Endothelial cell of umbilical vein (primary cell): ENCODE data around the gene TGM1. TPM values are rescaled to one million over a fixed set of nuclear protein-coding genes. Genes with fewer than 3 reads are reported as not detected.

ENCODE experiments used
- BruUV-seq: library from RNA; stranded (reverse); fragments of 400-500 nt; replicated peaks from 2 replicates; lab custom pipeline; 2021; lab: Mats Ljungman, UMichigan
- CTCF ChIA-PET: fragments of 300-600, 350-600 bp; sonication (Branson Sonifier 250); formaldehyde crosslinking; loops from one replicate; lab custom pipeline; 2021; ENCODE audit warnings: antibody characterized with exemption, inconsistent platforms; lab: Charles Lee
- POLR2A ChIA-PET: fragments of 300-600, 350-600 bp; sonication (Branson Sonifier 250); formaldehyde crosslinking; loops from one replicate; lab custom pipeline; 2021; ENCODE audit warnings: antibody characterized with exemption, inconsistent platforms; lab: Charles Lee
- DNase-seq: peaks from one replicate; pipeline ENCODE4 v3.0.0-alpha.2; 2011; ENCODE audit warnings: low read depth, low spot score
- FAIRE-seq: peaks from 2 replicates; lab custom pipeline; 2011; peaks lifted over from hg19 to GRCh38; lab: Jason Lieb, UNC
- H2AFZ ChIP-seq: 2 replicates; pipeline ENCODE4 v1.6.0; 2012; ENCODE audit warnings: low read depth, low read length, control low read depth, inconsistent platforms
- H3K27ac ChIP-seq: 2 replicates; pipeline ENCODE4 v1.5.1; 2011; ENCODE audit warnings: low read depth, mild to moderate bottlenecking, control low read depth, low read length, moderate library complexity; ENCODE audit not compliant: insufficient read depth
- H3K27me3 ChIP-seq, 2 experiments: 2 replicates each; pipeline versions ENCODE4 v1.6.0 to v1.6.1; 2011; ENCODE audit warnings: low read length in 2 of 2, mixed read lengths in 1 of 2; ENCODE audit not compliant: control insufficient read depth in 2 of 2, insufficient read depth in 2 of 2
- H3K36me3 ChIP-seq, 2 experiments: 2 replicates in 1 of 2; 3 replicates in 1 of 2; pipeline ENCODE4 v1.5.1; 2011; ENCODE audit warnings: low read length in 2 of 2, mild to moderate bottlenecking in 1 of 2, moderate library complexity in 1 of 2; ENCODE audit not compliant: control insufficient read depth in 2 of 2, insufficient read depth in 2 of 2; ENCODE audit errors: extremely low read depth in 1 of 2
- H3K4me1 ChIP-seq: 3 replicates; pipeline ENCODE4 v1.5.1; 2011; ENCODE audit warnings: mild to moderate bottlenecking, low read length; ENCODE audit not compliant: control insufficient read depth, insufficient read depth; ENCODE audit errors: extremely low read depth
- H3K4me2 ChIP-seq: 2 replicates; pipeline ENCODE4 v1.6.1; 2011; ENCODE audit warnings: low read length, control low read depth, mixed read lengths; ENCODE audit not compliant: insufficient read depth
- H3K4me3 ChIP-seq, 3 experiments: fragments of 200-600 bp in 1 of 3; sonication (generic), shearing (Covaris generic) in 1 of 3; replicated peaks in 1 of 3; 2 replicates each; pipeline ENCODE4 v1.5.1; 2011 to 2016; ENCODE audit warnings: control low read depth in 3 of 3, low read length in 3 of 3, mild to moderate bottlenecking in 2 of 3, inconsistent platforms in 1 of 3, low read depth in 1 of 3, moderate library complexity in 1 of 3; ENCODE audit not compliant: insufficient read depth in 1 of 3
- H3K79me2 ChIP-seq: 2 replicates; pipeline ENCODE4 v1.6.0; 2012; ENCODE audit warnings: low read length, inconsistent platforms; ENCODE audit not compliant: control insufficient read depth, insufficient read depth
- H3K9ac ChIP-seq: replicated peaks from 2 replicates; pipeline ENCODE3; 2011; ENCODE audit warnings: low read length, control low read depth; ENCODE audit not compliant: insufficient read depth; ENCODE audit errors: extremely low read depth
- H3K9me1 ChIP-seq: replicated peaks from 3 replicates; pipeline ENCODE4 v1.6.0; 2011; ENCODE audit warnings: mild to moderate bottlenecking, low read length; ENCODE audit not compliant: control insufficient read depth, insufficient read depth; ENCODE audit errors: extremely low read depth
- H3K9me3 ChIP-seq: replicated peaks from 2 replicates; pipeline ENCODE4 v1.5.1; 2012; ENCODE audit warnings: low read length, inconsistent platforms; ENCODE audit not compliant: control insufficient read depth, insufficient read depth
- H4K20me1 ChIP-seq: replicated peaks from 2 replicates; pipeline ENCODE3; 2011; ENCODE audit warnings: mild to moderate bottlenecking, low read length; ENCODE audit not compliant: control insufficient read depth, insufficient read depth; ENCODE audit errors: extremely low read depth
- CTCF ChIP-seq, 2 donors: IDR thresholded peaks; 1 replicate in 1 of 2; 2 replicates in 1 of 2; pipeline ENCODE4 v1.5.1; 2011; ENCODE audit warnings: low read length in 2 of 2, mild to moderate bottlenecking in 2 of 2, moderate library complexity in 2 of 2, control low read depth in 1 of 2, inconsistent platforms in 1 of 2, low read depth in 1 of 2; ENCODE audit not compliant: insufficient read depth in 1 of 2; ENCODE audit errors: extremely low read depth in 1 of 2
- EZH2 ChIP-seq: IDR thresholded peaks from 2 replicates; pipeline ENCODE4 v1.6.1; 2012; ENCODE audit warnings: borderline replicate concordance, low read depth, mild to moderate bottlenecking, moderate library complexity, low read length, inconsistent platforms; ENCODE audit not compliant: severe bottlenecking
- FOS ChIP-seq: IDR thresholded peaks from 2 replicates; pipeline ENCODE4 v1.6.1; 2011; ENCODE audit warnings: mild to moderate bottlenecking, low read length, moderate library complexity, borderline replicate concordance; ENCODE audit not compliant: insufficient read depth
- GATA2 ChIP-seq: IDR thresholded peaks from 2 replicates; pipeline ENCODE4 v1.7.0; 2011; ENCODE audit warnings: low read depth, mild to moderate bottlenecking, moderate library complexity, mixed read lengths, low read length; ENCODE audit not compliant: insufficient read length, insufficient read depth
- JUN ChIP-seq: IDR thresholded peaks from 2 replicates; pipeline ENCODE4 v1.6.1; 2011; ENCODE audit warnings: borderline replicate concordance, low read depth; ENCODE audit not compliant: insufficient read length, insufficient read depth
- MAX ChIP-seq: IDR thresholded peaks from 2 replicates; pipeline ENCODE4 v1.6.1; 2011; ENCODE audit not compliant: insufficient read depth, insufficient read length
- MYC ChIP-seq: IDR thresholded peaks from one replicate; pipeline ENCODE4 v1.6.1; 2011; ENCODE audit warnings: mild to moderate bottlenecking, low read depth, low read length
- POLR2A ChIP-seq: IDR thresholded peaks from 2 replicates; pipeline ENCODE4 v1.6.1; 2012; ENCODE audit warnings: low read depth, mild to moderate bottlenecking, control low read depth, low read length
- POLR2AphosphoS5 ChIP-seq: IDR thresholded peaks from 2 replicates; pipeline ENCODE4 v1.6.1; 2012; ENCODE audit warnings: low read depth, mild to moderate bottlenecking, control low read depth, low read length, moderate library complexity; ENCODE audit not compliant: insufficient read depth
- dilution Hi-C: fragments of 300-500 bp; cut with MboI; formaldehyde crosslinking; loops from one replicate; pipeline ENCODE4 v1.15.0; 2019; ENCODE audit warnings: low sequenced_read_pairs; ENCODE audit not compliant: extremely low pct_ligation_motif_present
- intact Hi-C: fragments of 100-400 bp; cut with micrococcal nuclease; formaldehyde crosslinking; loops from one replicate; pipeline ENCODE4 v1.10.0; 2022
- polyA plus RNA-seq, 4 experiments: library from polyadenylated mRNA; depleted of rRNA in 3 of 4; stranded (reverse) in 3 of 4; unstranded in 1 of 4; fragments of >200 nt; gene quantifications; 2 replicates each; pipeline versions ENCODE4 v1.2.1 to v1.2.3, GENCODE V29; 2011 to 2012; ENCODE audit warnings: missing spikeins in 1 of 4
- total RNA-seq: library from RNA; stranded (reverse); gene quantifications from 2 replicates; pipeline ENCODE4 v1.2.3, GENCODE V29; 2021

Gene TGM1
- total and polyA plus RNA-seq, 2 donors (not counting 3 experiments of a cell fraction or from before 2014, with no cell fraction given) = 1.0 to 3.4 TPM

GRCh38 chr14:24269910-24270536 is 7.0 kb upstream of the TGM1 start:
- dilution Hi-C loops (no loop called here), intact Hi-C loops (no loop called here)
- H3K27ac ChIP-seq = no peak overlapping the region

More at GRCh38 chr14:24269910-24270536, 7.0 kb upstream of the TGM1 start:
- H3K9me1 ChIP-seq = no peaks in the 10 kb centered on the region
- no peak overlapping the region for H3K9ac ChIP-seq
- no peaks in the 10 kb centered on the region for H3K27me3 ChIP-seq
- no peaks in the 10 kb centered on the region for H3K79me2 ChIP-seq
- FAIRE-seq (no peak), DNase-seq (no peak)
- no peaks in the 10 kb centered on the region for H3K9me3 ChIP-seq
- ChIA-PET POLR2A (no interaction called here), CTCF (interaction anchor here (1.2 to 2.9 kb wide), 8 partner anchors 23 to 54 kb away, joined by 3 to 28 read pairs (median 7); partner anchors contain the start of genes CIDEB, MDP1 and TINF2)
- H2AFZ ChIP-seq = no peak overlapping the region
- H4K20me1 ChIP-seq = no peaks in the 10 kb centered on the region
- peaks cover 9% of the 10 kb centered on the region for H3K4me1 ChIP-seq
- H3K4me2 ChIP-seq = no peak overlapping the region
- no peak overlapping the region for H3K4me3 ChIP-seq
- BruUV-seq = no TSS peak
- TF ChIP-seq EZH2 = no peak
- no peak for TF ChIP-seq CTCF (IDR thresholded peaks at IDR 0.05; ENCODE audit: extremely low read depth in 1 of 2, insufficient read depth in 1 of 2, low read depth in 1 of 2, low read length in 2 of 2)
- no peak for TF ChIP-seq POLR2AphosphoS5
- no peak for TF ChIP-seq MYC
- no peak for TF ChIP-seq JUN
- TF ChIP-seq MAX = no peak
- no peak for TF ChIP-seq POLR2A
- no peak for TF ChIP-seq FOS
- TF ChIP-seq GATA2 = no peak
- H3K36me3 ChIP-seq = peaks cover 2 to 21% of the 10 kb centered on the region in 2 experiments
